GM12865 (cell line): ENCODE measurements around the gene GLRX.
A peak's percentile ranks its signal among the peaks of the same experiment; 100 is the strongest.

ENCODE experiments used
- DNase-seq: peaks from one replicate; pipeline ENCODE4 v3.0.0; 2010; ENCODE audit warnings: low read depth
- H3K4me3 ChIP-seq: 2 replicates; pipeline ENCODE4 v1.5.1; 2011; ENCODE audit warnings: mild to moderate bottlenecking, low read depth, low read length, control low read depth
- TF ChIP-seq, protein P1 (sequence below): IDR thresholded peaks from 2 replicates; pipeline ENCODE4 v1.5.1; 2011; ENCODE audit warnings: low read length, control low read depth, low read depth, inconsistent platforms; ENCODE audit not compliant: insufficient read depth; ENCODE audit errors: missing control alignments

The GLRX gene, protein sequence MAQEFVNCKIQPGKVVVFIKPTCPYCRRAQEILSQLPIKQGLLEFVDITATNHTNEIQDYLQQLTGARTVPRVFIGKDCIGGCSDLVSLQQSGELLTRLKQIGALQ

DNA sequence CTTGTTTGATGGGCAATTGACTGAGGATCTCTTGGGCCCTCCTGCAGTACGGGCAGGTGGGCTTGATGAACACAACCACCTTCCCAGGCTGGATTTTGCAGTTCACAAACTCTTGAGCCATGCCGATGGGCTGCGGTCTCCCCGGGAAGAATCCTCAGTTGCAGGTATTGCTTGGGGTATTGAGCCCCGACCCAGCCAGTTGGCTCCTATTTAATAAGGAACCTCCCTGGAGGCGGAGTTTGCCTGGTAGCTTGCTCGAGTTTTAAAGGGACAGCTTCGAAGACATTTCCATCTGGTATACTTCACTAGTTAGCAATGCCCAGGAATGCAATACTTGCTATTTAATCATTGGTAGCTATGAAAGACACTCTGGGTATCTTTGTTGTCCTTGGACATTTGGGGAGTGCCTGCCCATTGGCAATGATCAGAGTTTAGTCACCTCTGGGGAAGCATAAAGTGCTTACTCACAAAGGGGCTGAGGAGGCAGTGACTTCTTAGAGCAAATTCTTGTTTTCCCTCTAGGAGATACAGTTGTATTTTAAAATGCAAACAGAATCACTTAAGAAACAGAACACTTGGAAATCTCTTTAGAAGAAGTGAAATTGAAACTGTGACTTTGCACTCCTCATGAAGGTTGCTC, at the start of gene GLRX:
GLRX (minus strand) TSS at position 185 of the 640 bp plus-strand sequence; CDS start at position 121, 64 bp downstream.
- peak within 1 kb of the TSS; percentile 63 for H3K4me3 ChIP-seq
- TF ChIP-seq, protein P1, sequence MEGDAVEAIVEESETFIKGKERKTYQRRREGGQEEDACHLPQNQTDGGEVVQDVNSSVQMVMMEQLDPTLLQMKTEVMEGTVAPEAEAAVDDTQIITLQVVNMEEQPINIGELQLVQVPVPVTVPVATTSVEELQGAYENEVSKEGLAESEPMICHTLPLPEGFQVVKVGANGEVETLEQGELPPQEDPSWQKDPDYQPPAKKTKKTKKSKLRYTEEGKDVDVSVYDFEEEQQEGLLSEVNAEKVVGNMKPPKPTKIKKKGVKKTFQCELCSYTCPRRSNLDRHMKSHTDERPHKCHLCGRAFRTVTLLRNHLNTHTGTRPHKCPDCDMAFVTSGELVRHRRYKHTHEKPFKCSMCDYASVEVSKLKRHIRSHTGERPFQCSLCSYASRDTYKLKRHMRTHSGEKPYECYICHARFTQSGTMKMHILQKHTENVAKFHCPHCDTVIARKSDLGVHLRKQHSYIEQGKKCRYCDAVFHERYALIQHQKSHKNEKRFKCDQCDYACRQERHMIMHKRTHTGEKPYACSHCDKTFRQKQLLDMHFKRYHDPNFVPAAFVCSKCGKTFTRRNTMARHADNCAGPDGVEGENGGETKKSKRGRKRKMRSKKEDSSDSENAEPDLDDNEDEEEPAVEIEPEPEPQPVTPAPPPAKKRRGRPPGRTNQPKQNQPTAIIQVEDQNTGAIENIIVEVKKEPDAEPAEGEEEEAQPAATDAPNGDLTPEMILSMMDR = no peak
- DNase-seq = peak; percentile 80

DNA sequence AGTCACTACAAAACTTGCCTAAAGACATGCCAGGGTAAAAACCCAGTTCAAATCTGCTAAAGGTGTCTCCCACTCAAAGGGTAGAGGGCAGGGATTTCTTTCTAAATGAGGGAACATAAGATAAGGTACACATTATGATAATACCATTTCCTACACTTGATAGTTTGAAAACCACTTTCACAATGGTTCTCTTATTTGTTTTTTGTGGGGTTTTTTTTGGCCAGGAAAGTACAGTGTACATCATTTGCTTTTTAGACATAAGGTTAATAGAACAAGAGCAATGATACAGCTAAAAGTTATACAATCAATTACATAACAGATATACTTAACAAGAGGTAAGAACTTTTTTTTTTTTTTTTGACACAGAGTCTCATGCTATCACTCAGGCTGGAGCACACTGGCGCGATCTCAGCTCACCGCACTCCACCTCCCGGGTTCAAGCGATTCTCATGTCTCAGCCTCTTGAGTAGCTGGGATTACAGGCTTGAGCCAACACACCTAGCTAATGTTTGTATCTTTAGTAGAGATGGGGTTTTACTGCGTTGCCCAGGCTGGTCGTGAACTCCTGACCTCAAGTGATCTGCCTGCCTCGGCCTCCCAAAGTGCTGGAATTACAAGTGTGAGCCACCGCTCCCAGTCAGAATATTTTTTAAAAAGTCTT, 48.8 kb upstream of the GLRX start:
- no peak for DNase-seq
- TF ChIP-seq, protein P1 = no peak
- H3K4me3 ChIP-seq = no peak overlapping the region

DNA sequence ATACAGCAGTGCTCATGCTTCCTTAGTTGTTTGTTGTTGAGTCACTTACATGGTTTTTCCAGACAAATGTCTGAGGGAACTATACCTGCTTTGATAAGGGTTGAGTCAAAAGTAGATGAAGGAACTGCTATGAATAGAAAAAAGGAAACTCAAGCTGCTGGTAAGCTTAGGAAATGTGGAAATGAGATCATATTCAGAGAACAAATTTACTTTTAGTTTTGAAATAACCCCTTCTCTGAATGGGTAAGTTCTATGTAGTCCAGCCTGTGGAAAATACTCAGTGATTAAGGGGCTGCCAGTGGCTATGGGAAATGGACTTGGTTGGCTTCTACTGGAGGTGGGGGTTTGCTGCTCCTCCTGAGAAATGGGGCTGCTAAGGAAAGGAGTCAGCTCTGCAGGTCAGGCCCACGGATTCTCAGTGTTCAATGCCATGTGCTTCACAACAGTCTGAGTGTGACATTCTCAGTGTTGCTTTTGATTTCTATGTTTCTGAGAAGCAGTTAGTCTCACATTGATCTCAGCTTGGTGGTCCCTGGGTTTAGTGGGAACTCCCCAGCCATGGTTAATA, 47.7 kb upstream of the GLRX start:
- peak; percentile 80 for DNase-seq
- TF ChIP-seq, protein P1 = no peak
- peak overlapping the region; percentile 5 for H3K4me3 ChIP-seq

DNA sequence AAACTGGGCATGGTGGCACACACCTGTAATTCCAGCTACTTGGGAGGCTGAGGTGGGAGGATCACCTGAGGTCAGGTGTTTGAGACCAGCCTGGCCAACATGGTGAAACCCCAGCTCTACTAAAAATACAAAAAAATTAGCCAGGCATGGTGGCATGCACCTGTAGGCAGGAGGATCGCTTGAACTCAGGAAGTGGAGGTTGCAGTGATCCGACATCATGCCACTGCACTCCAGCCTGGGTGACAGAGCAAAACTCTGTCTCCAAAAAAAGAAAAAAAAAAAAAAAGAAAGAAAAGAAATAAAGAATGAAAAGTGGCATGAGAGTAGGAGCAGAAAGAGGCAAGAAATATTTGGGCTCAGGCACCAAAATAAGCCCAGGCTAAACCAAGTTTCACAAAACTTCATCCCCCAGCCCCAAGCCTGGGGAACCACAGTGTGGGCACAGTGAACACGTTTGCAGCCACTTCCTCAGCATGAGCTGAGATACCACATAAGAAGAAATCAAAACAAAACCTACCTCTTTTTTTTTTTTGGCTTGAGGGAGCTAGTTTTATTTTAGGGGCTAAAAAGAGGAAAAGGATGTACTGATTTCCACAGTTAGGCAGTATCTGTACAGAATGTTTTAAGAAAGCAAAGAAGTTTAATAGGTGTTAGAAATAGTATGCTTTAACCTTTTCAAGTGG, 46.8 kb upstream of the GLRX start:
- H3K4me3 ChIP-seq = peak overlapping the region; percentile 5
- peak; percentile 82 for DNase-seq

DNA sequence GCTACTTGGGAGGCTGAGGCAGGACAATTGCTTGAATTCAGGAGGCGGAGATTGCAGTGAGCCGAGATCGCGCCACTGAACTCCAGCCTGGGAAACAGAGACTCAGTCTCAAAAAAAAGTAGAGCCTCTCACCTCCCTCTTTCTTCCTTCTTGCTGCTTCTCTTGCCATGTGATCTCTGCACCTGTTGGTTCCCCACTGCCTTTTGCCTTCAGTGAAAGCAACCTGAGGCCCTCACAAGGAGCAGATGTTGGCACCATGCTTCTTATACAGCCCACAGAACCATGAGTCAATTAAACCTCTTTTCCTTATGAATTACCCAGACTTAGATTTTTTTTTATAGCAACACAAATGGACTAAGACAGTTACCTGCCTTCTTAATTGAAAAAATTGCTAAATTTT, 45.6 kb upstream of the GLRX start:
- TF ChIP-seq, protein P1 = no peak
- H3K4me3 ChIP-seq = no peak overlapping the region
- no peak for DNase-seq

DNA sequence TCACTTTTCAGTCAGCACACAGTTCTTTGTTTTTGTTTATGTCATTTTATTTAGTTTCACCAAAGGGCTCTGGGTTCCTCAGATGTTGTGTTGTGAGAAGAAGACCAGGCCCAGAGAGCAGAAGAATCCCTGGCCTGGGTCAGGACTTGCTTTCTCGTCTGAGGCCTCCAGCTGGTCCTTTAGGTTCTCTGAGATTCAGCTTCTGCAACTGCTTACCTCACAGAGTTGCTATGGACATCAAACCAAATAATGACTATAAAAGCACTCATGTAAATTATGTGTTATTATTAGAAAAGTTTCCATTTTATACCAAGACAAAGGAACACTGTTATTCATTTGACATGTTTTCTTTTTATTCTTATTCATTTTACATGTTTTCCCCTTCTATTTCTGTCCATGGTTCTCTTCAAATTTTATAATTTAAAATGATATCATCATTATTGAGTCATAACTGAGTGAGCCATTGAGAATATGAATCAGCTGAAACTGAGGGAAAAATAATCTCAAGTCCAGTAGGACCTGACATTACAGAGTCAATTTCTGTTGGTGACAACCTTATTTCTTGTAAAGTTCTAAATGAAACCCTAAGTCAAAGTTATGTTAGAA, 44.0 kb upstream of the GLRX start:
- TF ChIP-seq, protein P1 = no peak
- DNase-seq = no peak

DNA sequence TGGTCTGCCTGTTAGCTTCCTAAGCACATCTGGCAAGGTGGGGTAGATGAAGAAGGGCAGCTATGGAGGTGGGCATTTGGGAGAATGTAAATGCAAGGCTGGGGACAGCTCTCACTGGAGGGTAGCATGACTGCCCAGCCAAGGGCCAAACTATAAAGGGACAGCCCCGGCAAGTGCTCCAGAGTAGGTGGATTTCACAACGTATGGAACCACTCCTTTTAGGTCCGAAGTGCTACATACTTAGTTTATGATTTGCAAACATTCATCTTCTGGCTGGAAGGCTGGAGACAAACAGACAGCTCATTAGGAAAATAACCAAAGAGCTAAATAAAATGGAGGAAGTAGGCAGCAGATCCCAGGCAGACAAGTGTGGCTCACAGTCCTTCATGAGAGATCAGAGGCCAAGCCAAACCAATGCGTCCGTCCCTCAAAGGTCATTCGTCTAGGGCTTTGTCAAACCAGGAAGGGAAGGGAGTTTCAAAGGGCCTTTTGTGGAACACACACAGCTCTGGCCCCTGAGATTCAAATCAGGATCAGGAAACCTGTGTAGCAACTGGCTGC, 42.5 kb upstream of the GLRX start:
- peak; percentile 49 for DNase-seq
- TF ChIP-seq, protein P1 = no peak
- H3K4me3 ChIP-seq = no peak overlapping the region

More for the DNA sequence above, 44.0 kb upstream of the GLRX start:
- H3K4me3 ChIP-seq = no peak overlapping the region
